K562 (cell line): Measurements from ENCODE around the gene DHDH. TPM values are rescaled to one million over a fixed set of nuclear protein-coding genes. Genes with fewer than 3 reads are reported as not detected.
A peak's percentile ranks its signal among the peaks of the same experiment; 100 is the strongest.

Experiments used
- ADNP ChIP-seq: fragments of 200-800 bp; sonication (Bioruptor generic); IDR thresholded peaks from 2 replicates; pipeline ENCODE4 v1.6.1; 2016; ENCODE audit warnings: missing genetic modification characterization, missing compliant biosample characterization
- CHD1 ChIP-seq: fragments of 200-600 bp; sonication (generic); IDR thresholded peaks from one replicate; pipeline ENCODE4 v1.6.1; 2012; ENCODE audit warnings: mild to moderate bottlenecking, moderate library complexity, low read length, inconsistent platforms
- FOXK2 ChIP-seq, 2 experiments: fragments of 450-650 bp; IDR thresholded peaks in 1 of 2; conservative IDR thresholded peaks in 1 of 2; 2 replicates each; pipeline ENCODE4 v1.6.1; 2016; ENCODE audit warnings: low read depth in 2 of 2, mild to moderate bottlenecking in 1 of 2
- KAT2B ChIP-seq: IDR thresholded peaks from one replicate; pipeline ENCODE4 v1.6.1; 2012; ENCODE audit warnings: low read depth, mild to moderate bottlenecking, control low read depth, inconsistent platforms, low read length, moderate library complexity
- KDM5B ChIP-seq: fragments of 200-600 bp; sonication (generic); IDR thresholded peaks from 2 replicates; pipeline ENCODE4 v1.6.1; 2012; ENCODE audit warnings: low read depth, mild to moderate bottlenecking, moderate library complexity, low read length, control low read depth, inconsistent platforms; ENCODE audit not compliant: insufficient replicate concordance
- MYC ChIP-seq, 2 experiments: fragments of 250-450 bp in 1 of 2; sonication (Bioruptor Pico) in 1 of 2; IDR thresholded peaks; 2 replicates each; pipeline versions ENCODE4 v1.5.1 to v1.6.1; 2012 to 2021; ENCODE audit warnings: low read depth in 2 of 2, borderline replicate concordance in 1 of 2, improper control_type of control experiment in 1 of 2, low read length in 1 of 2, mild to moderate bottlenecking in 1 of 2, moderate library complexity in 1 of 2
- NEUROD1 ChIP-seq: fragments of 150-350 bp; IDR thresholded peaks from 2 replicates; pipeline ENCODE4 v1.6.1; 2014; ENCODE audit warnings: borderline replicate concordance, low read length, low read depth; ENCODE audit not compliant: partially characterized antibody
- NFATC3 ChIP-seq: fragments of 450-650 bp; IDR thresholded peaks from 2 replicates; pipeline ENCODE4 v1.6.1; 2017; ENCODE audit warnings: mild to moderate bottlenecking
- NFE2 ChIP-seq: IDR thresholded peaks from 2 replicates; pipeline ENCODE4 v1.6.1; 2014; ENCODE audit warnings: antibody characterized with exemption, low read depth
- NR2C1 ChIP-seq, 2 experiments: fragments of 450-650 bp; IDR thresholded peaks; 2 replicates each; pipeline ENCODE4 v1.6.1; 2017; ENCODE audit warnings: mild to moderate bottlenecking in 2 of 2, antibody characterized with exemption in 1 of 2, inconsistent platforms in 1 of 2, missing compliant biosample characterization in 1 of 2, missing genetic modification characterization in 1 of 2
- POLR2B ChIP-seq: fragments of 450-650 bp; IDR thresholded peaks from 2 replicates; pipeline ENCODE4 v1.6.1; 2018; ENCODE audit warnings: low read depth; ENCODE audit not compliant: partially characterized antibody
- RBM39 ChIP-seq: fragments of 200-400 bp; formaldehyde crosslinking; optimal IDR thresholded peaks from 2 replicates; pipeline ENCODE3; 2018; ENCODE audit warnings: low read depth, low read length
- SIN3B ChIP-seq: fragments of 450-650 bp; IDR thresholded peaks from 2 replicates; pipeline ENCODE4 v1.6.1; 2017; ENCODE audit warnings: low read depth, mild to moderate bottlenecking, moderate library complexity
- TAF9B ChIP-seq: fragments of 450-650 bp; IDR thresholded peaks from 2 replicates; pipeline ENCODE4 v1.6.1; 2018; ENCODE audit warnings: mild to moderate bottlenecking; ENCODE audit not compliant: partially characterized antibody
- TFE3 ChIP-seq: fragments of 450-650 bp; formaldehyde crosslinking; IDR thresholded peaks from 2 replicates; pipeline ENCODE4 v1.4.0; 2020; ENCODE audit warnings: mild to moderate bottlenecking, mixed read lengths
- ZBTB17 ChIP-seq: fragments of 450-650 bp; formaldehyde crosslinking; IDR thresholded peaks from 2 replicates; pipeline ENCODE4 v1.4.0; 2020; ENCODE audit warnings: mild to moderate bottlenecking
- ZNF324 ChIP-seq: fragments of 250-450 bp; sonication (Bioruptor Pico); IDR thresholded peaks from 2 replicates; pipeline ENCODE4 v1.4.0; 2020; ENCODE audit warnings: mild to moderate bottlenecking
- ZNF589 ChIP-seq: fragments of 200-800 bp; sonication (Bioruptor generic); IDR thresholded peaks from 2 replicates; pipeline ENCODE4 v1.6.1; 2016; ENCODE audit warnings: low read depth, missing genetic modification characterization, missing compliant biosample characterization
- ZZZ3 ChIP-seq: fragments of 450-650 bp; IDR thresholded peaks from 2 replicates; pipeline ENCODE4 v1.6.1; 2016; ENCODE audit warnings: antibody characterized with exemption, mild to moderate bottlenecking, moderate library complexity
- polyA plus RNA-seq, 8 experiments: library from polyadenylated mRNA; depleted of rRNA in 4 of 8; stranded (reverse) in 5 of 8; unstranded in 3 of 8; fragments of >200 nt; fragmentation: Nextera tagmentation in 2 of 8; fragmentation: Illumina TruSeq in 1 of 8; extraction: Ambion mirVana in 2 of 8; extraction: Trizol in 1 of 8; gene quantifications; 2 replicates each; pipeline versions ENCODE4 v1.2.1 to v1.2.3, GENCODE V29; 2011 to 2014; ENCODE audit warnings: inconsistent platforms in 1 of 8, missing spikeins in 1 of 8
- total RNA-seq, 7 experiments: library from RNA; depleted of rRNA in 6 of 7; stranded (reverse); fragments of >200 nt in 6 of 7; fragmentation: Illumina TruSeq in 2 of 7; extraction: Trizol in 2 of 7; gene quantifications; 2 replicates each; pipeline versions ENCODE4 v1.2.1 to v1.2.3, GENCODE V29; 2011 to 2021; ENCODE audit warnings: low replicate concordance in 1 of 7
- TF ChIP-seq, protein P1 (sequence below): fragments of 450-650 bp; formaldehyde crosslinking; IDR thresholded peaks from 2 replicates; pipeline ENCODE4 v1.4.0; 2020; ENCODE audit warnings: mild to moderate bottlenecking, moderate library complexity
- TF ChIP-seq, protein P2 (sequence below): IDR thresholded peaks from 2 replicates; pipeline ENCODE4 v1.6.1; 2011; ENCODE audit not compliant: insufficient read length; ENCODE audit errors: extremely low read depth

Gene DHDH
- total and polyA plus RNA-seq, 9 of the 15 experiments (the other 6 are each of a cell fraction or from before 2014, with no cell fraction given) = 0.37 to 1.9 (median 0.87) TPM

DNA sequence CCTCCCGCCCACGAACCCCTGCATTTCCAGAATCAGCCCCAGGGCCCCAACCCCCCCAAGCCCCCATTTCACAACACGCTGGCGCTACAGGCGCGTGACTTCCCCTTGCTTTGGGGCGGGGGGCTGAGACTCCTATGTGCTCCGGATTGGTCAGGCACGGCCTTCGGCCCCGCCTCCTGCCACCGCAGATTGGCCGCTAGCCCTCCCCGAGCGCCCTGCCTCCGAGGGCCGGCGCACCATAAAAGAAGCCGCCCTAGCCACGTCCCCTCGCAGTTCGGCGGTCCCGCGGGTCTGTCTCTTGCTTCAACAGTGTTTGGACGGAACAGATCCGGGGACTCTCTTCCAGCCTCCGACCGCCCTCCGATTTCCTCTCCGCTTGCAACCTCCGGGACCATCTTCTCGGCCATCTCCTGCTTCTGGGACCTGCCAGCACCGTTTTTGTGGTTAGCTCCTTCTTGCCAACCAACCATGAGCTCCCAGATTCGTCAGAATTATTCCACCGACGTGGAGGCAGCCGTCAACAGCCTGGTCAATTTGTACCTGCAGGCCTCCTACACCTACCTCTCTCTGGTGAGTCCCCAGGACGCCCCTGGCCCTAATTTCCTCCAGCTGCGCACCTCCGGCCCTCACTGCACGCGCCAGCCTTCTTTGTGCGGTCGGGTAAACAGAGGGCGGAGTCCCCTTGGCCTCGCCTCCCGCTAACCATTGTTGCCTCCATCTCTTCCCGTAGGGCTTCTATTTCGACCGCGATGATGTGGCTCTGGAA lies 31.7 kb downstream of the DHDH start, which contains the start of gene FTL (continued):
- TF ChIP-seq CHD1 (peak; percentile 100), NEUROD1 (peak; percentile 86), TFE3 (CRISPR knock-in tag) (peak; percentile 37; the same call in 1 of the 2 replicates), NR2C1 (IDR thresholded peaks at IDR 0.05) (no peak), NR2C1 (tag; IDR thresholded peaks at IDR 0.05) (0 out of 2 replicates have a peak, but pooled peaks have one; percentile 44), ZNF589 (CRISPR knock-in tag) (0 out of 2 replicates have a peak, but pooled peaks have one; percentile 3), ZBTB17 (CRISPR knock-in tag) (peak; percentile 49; the same call in 1 of the 2 replicates), KDM5B (peak; percentile 99), NFE2 (peak; percentile 38; the same call in 1 of the 2 replicates), RBM39 (peak; percentile 74), SIN3B (no peak), ZZZ3 (no peak), ADNP (no peak), TAF9B (peak; percentile 96), POLR2B (peak; percentile 100), MYC (IDR thresholded peaks at IDR 0.05; ENCODE audit: low read depth, low read length) (peak; percentile 61; the same call in 1 of the 2 replicates), MYC (CRISPR knock-in tag; IDR thresholded peaks at IDR 0.05; ENCODE audit: borderline replicate concordance, low read depth) (no peak; the same call in 1 of the 2 replicates), ZNF324 (CRISPR knock-in tag) (no peak), KAT2B (no peak), FOXK2 (conservative IDR thresholded peaks at IDR 0.05 in 1 of 2, IDR thresholded peaks at IDR 0.05 in 1 of 2; ENCODE audit: low read depth in 2 of 2) (peak; percentile 87 to 90; a peak in 3 of 4 replicates), NFATC3 (0 out of 2 replicates have a peak, but pooled peaks have one; percentile 27)
- TF ChIP-seq, protein P1, sequence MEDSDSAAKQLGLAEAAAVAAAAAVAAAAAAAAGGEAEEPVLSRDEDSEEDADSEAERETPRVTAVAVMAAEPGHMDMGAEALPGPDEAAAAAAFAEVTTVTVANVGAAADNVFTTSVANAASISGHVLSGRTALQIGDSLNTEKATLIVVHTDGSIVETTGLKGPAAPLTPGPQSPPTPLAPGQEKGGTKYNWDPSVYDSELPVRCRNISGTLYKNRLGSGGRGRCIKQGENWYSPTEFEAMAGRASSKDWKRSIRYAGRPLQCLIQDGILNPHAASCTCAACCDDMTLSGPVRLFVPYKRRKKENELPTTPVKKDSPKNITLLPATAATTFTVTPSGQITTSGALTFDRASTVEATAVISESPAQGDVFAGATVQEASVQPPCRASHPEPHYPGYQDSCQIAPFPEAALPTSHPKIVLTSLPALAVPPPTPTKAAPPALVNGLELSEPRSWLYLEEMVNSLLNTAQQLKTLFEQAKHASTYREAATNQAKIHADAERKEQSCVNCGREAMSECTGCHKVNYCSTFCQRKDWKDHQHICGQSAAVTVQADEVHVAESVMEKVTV = peak; percentile 39; the same call in 1 of the 2 replicates
- TF ChIP-seq, protein P2, sequence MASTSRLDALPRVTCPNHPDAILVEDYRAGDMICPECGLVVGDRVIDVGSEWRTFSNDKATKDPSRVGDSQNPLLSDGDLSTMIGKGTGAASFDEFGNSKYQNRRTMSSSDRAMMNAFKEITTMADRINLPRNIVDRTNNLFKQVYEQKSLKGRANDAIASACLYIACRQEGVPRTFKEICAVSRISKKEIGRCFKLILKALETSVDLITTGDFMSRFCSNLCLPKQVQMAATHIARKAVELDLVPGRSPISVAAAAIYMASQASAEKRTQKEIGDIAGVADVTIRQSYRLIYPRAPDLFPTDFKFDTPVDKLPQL = peak; percentile 86
